Activated CD4-positive, alpha-beta T cell treated with anti-CD3 and anti-CD28 coated beads for 4 hours (primary cell): ENCODE results near the gene ATP13A4.

Source experiments
- DNase-seq, 2 donors: peaks; one replicate each; pipeline ENCODE4 v3.0.0-alpha.2; 2020

The ATP13A4 gene

GRCh38 chr3:193554811-193555210 is at the start of gene ATP13A4:
Gene ATP13A4 (minus strand): TSS chr3:193554895. CDS start chr3:193554799, 96 bp downstream.
- no peak for DNase-seq

- DNase-seq: no peak
Observed at GRCh38 chr3:193599393-193599792, 44.7 kb upstream of the ATP13A4 start.

GRCh38 chr3:193598202-193598601 is 43.5 kb upstream of the ATP13A4 start:
- DNase-seq: no peak

GRCh38 chr3:193595939-193596487 is 41.3 kb upstream of the ATP13A4 start:
- DNase-seq: no peak

GRCh38 chr3:193594946-193595689 is 40.4 kb upstream of the ATP13A4 start:
- DNase-seq: no peak

GRCh38 chr3:193593668-193594030 is 39.0 kb upstream of the ATP13A4 start:
- DNase-seq: peak; percentile 16 to 23

- peak; percentile 86 to 89 for DNase-seq
Observed at GRCh38 chr3:193592841-193593667, 38.4 kb upstream of the ATP13A4 start, which contains the start of gene OPA1. Gene OPA1 (plus strand): TSS chr3:193593208. CDS start chr3:193593378, 170 bp downstream.

GRCh38 chr3:193590088-193590856 is 35.6 kb upstream of the ATP13A4 start:
- no peak for DNase-seq

GRCh38 chr3:193589616-193590015 is 34.9 kb upstream of the ATP13A4 start:
- DNase-seq: no peak

- no peak for DNase-seq
Observed at GRCh38 chr3:193589129-193589528, 34.4 kb upstream of the ATP13A4 start.

GRCh38 chr3:193586526-193586925 is 31.8 kb upstream of the ATP13A4 start:
- DNase-seq: no peak

- DNase-seq: no peak
Observed at GRCh38 chr3:193585530-193585929, 30.8 kb upstream of the ATP13A4 start.

GRCh38 chr3:193574488-193575070 is 19.9 kb upstream of the ATP13A4 start:
- DNase-seq: no peak

GRCh38 chr3:193573403-193574191 is 18.9 kb upstream of the ATP13A4 start:
- DNase-seq: no peak

GRCh38 chr3:193572426-193572908 is 17.8 kb upstream of the ATP13A4 start:
- peak; percentile 27 to 37 for DNase-seq

- DNase-seq: no peak
Observed at GRCh38 chr3:193569119-193569518, 14.4 kb upstream of the ATP13A4 start.

- DNase-seq: no peak
Observed at GRCh38 chr3:193564012-193564411, 9.3 kb upstream of the ATP13A4 start.

GRCh38 chr3:193563426-193563825 is 8.7 kb upstream of the ATP13A4 start:
- DNase-seq: no peak

- no peak for DNase-seq
Observed at GRCh38 chr3:193560870-193561269, 6.2 kb upstream of the ATP13A4 start.

GRCh38 chr3:193560091-193560490 is 5.4 kb upstream of the ATP13A4 start:
- DNase-seq: no peak

- no peak for DNase-seq
Observed at GRCh38 chr3:193559100-193559499, 4.4 kb upstream of the ATP13A4 start.

GRCh38 chr3:193556841-193557240 is 2.1 kb upstream of the ATP13A4 start:
- DNase-seq: no peak
